Body of pancreas (tissue), 4 donors: ENCODE data around the gene ALDH9A1.

Experiments
- CTCF ChIP-seq, 7 experiments: fragments of 450-650 bp in 4 of 7; fragments of 200-600 bp in 3 of 7; sonication (generic) in 3 of 7; IDR thresholded peaks; one replicate each; pipeline ENCODE4 v1.5.1; 2016 to 2019; ENCODE audit warnings: antibody characterized with exemption in 7 of 7
- POLR2A ChIP-seq, 3 donors: fragments of 450-650 bp; IDR thresholded peaks; one replicate each; pipeline ENCODE4 v1.6.1; 2016; ENCODE audit warnings: antibody characterized with exemption in 3 of 3, mild to moderate bottlenecking in 2 of 3

- no peak for TF ChIP-seq CTCF (IDR thresholded peaks at IDR 0.05)
- TF ChIP-seq POLR2A (IDR thresholded peaks at IDR 0.05), result no peak
Observed at GRCh38 chr1:165641231-165641987, 57.0 kb downstream of the ALDH9A1 start.
